DOHH2 (cell line): Measurements from ENCODE around the gene FAR2.

ENCODE experiments used
- H3F3A ChIP-seq: fragments of 200-600 bp; sonication (generic), shearing (Covaris generic); 2 replicates; pipeline ENCODE4 v1.6.0; 2016; ENCODE audit warnings: antibody characterized with exemption, mild to moderate bottlenecking; ENCODE audit not compliant: control insufficient read depth, insufficient read depth
- H3K27ac ChIP-seq: fragments of 200-600 bp; sonication (generic); 2 replicates; pipeline ENCODE4 v1.5.1; 2014; ENCODE audit warnings: low read depth, mild to moderate bottlenecking, low read length, moderate library complexity
- H3K27me3 ChIP-seq: fragments of 200-600 bp; sonication (generic); 2 replicates; pipeline ENCODE4 v1.6.1; 2014; ENCODE audit warnings: mild to moderate bottlenecking, low read length, mixed read lengths; ENCODE audit not compliant: control insufficient read depth
- H3K36me3 ChIP-seq: fragments of 200-600 bp; sonication (generic); 2 replicates; pipeline ENCODE4 v1.6.1; 2014; ENCODE audit warnings: mild to moderate bottlenecking, low read length, moderate library complexity, mixed read lengths; ENCODE audit not compliant: control insufficient read depth
- H3K4me1 ChIP-seq: fragments of 200-600 bp; sonication (generic); 2 replicates; pipeline ENCODE4 v1.6.1; 2014; ENCODE audit warnings: mild to moderate bottlenecking, low read length, mixed read lengths; ENCODE audit not compliant: control insufficient read depth
- H3K4me2 ChIP-seq: fragments of 200-600 bp; sonication (generic); 2 replicates; pipeline ENCODE4 v1.6.0; 2014; ENCODE audit warnings: mild to moderate bottlenecking, low read length, moderate library complexity
- H3K4me3 ChIP-seq: fragments of 200-600 bp; sonication (generic); 2 replicates; pipeline ENCODE4 v1.5.1; 2014; ENCODE audit warnings: mild to moderate bottlenecking, low read length, mixed read lengths
- H3K79me2 ChIP-seq: fragments of 200-600 bp; sonication (generic); 2 replicates; pipeline ENCODE4 v1.6.1; 2014; ENCODE audit warnings: mild to moderate bottlenecking, low read length, mixed read lengths; ENCODE audit not compliant: control insufficient read depth
- H3K9me2 ChIP-seq: fragments of 200-600 bp; sonication (generic); replicated peaks from 2 replicates; pipeline ENCODE4 v1.6.1; 2014; ENCODE audit warnings: mild to moderate bottlenecking, low read length, mixed read lengths; ENCODE audit not compliant: control insufficient read depth
- H3K9me3 ChIP-seq: fragments of 200-600 bp; sonication (generic); 2 replicates; pipeline ENCODE4 v1.6.1; 2014; ENCODE audit warnings: antibody characterized with exemption, low read length, mixed read lengths; ENCODE audit not compliant: control insufficient read depth, insufficient read depth
- H4K20me1 ChIP-seq: fragments of 200-600 bp; sonication (generic); 2 replicates; pipeline ENCODE4 v1.6.0; 2014; ENCODE audit warnings: low read depth, mild to moderate bottlenecking, antibody characterized with exemption, low read length, moderate library complexity; ENCODE audit not compliant: control insufficient read depth, insufficient read depth
- CTCF ChIP-seq: fragments of 200-600 bp; sonication (generic); IDR thresholded peaks from one replicate; pipeline ENCODE4 v1.5.1; 2014; ENCODE audit warnings: antibody characterized with exemption, mild to moderate bottlenecking, low read depth, low read length; ENCODE audit not compliant: poor library complexity, severe bottlenecking
- EZH2phosphoT487 ChIP-seq: fragments of 200-600 bp; sonication (generic); IDR thresholded peaks from 2 replicates; pipeline ENCODE4 v1.6.1; 2017; ENCODE audit warnings: borderline replicate concordance, mild to moderate bottlenecking, antibody characterized with exemption, low read length, moderate library complexity, mixed read lengths

FAR2 gene

GRCh38 chr12:29317556-29318363 is 168.7 kb downstream of the FAR2 start:
- Histone ChIP-seq H3F3A (no peaks in the 10 kb centered on the region), H3K9me3 (no peaks in the 10 kb centered on the region), H3K36me3 (no peaks in the 10 kb centered on the region), H3K79me2 (no peaks in the 10 kb centered on the region), H3K4me2 (peak overlapping the region; percentile 22), H3K27me3 (no peaks in the 10 kb centered on the region), H3K9me2 (no peaks in the 10 kb centered on the region), H3K4me1 (peaks cover 12% of the 10 kb centered on the region), H3K27ac (no peak overlapping the region), H3K4me3 (peak overlapping the region; percentile 6; the same call in 1 of the 2 replicates), H4K20me1 (no peaks in the 10 kb centered on the region)
- TF ChIP-seq EZH2phosphoT487 (no peak), CTCF (peak; percentile 92)

- H3K9me3 ChIP-seq = no peaks in the 10 kb centered on the region
- no peaks in the 10 kb centered on the region for H3K79me2 ChIP-seq
- H3K27ac ChIP-seq = no peak overlapping the region
- no peak overlapping the region for H3K4me2 ChIP-seq
- H3F3A ChIP-seq = no peaks in the 10 kb centered on the region
- no peaks in the 10 kb centered on the region for H3K27me3 ChIP-seq
- H3K4me3 ChIP-seq = no peak overlapping the region
- H3K4me1 ChIP-seq = peaks cover 12% of the 10 kb centered on the region
- no peaks in the 10 kb centered on the region for H4K20me1 ChIP-seq
- no peak for TF ChIP-seq EZH2phosphoT487
- no peak for TF ChIP-seq CTCF
- no peaks in the 10 kb centered on the region for H3K36me3 ChIP-seq
- H3K9me2 ChIP-seq = no peaks in the 10 kb centered on the region
Observed at GRCh38 chr12:29320295-29321085, 171.4 kb downstream of the FAR2 start.

GRCh38 chr12:29322157-29322556 is 173.1 kb downstream of the FAR2 start:
- H3K27me3 ChIP-seq = no peaks in the 10 kb centered on the region
- no peaks in the 10 kb centered on the region for H4K20me1 ChIP-seq
- no peaks in the 10 kb centered on the region for H3K9me2 ChIP-seq
- TF ChIP-seq CTCF (no peak), EZH2phosphoT487 (no peak)
- H3K9me3 ChIP-seq = no peaks in the 10 kb centered on the region
- no peak overlapping the region for H3K4me2 ChIP-seq
- H3K36me3 ChIP-seq = no peaks in the 10 kb centered on the region
- H3K79me2 ChIP-seq = no peaks in the 10 kb centered on the region
- peaks cover 12% of the 10 kb centered on the region for H3K4me1 ChIP-seq
- no peak overlapping the region for H3K4me3 ChIP-seq
- H3K27ac ChIP-seq = no peak overlapping the region
- no peaks in the 10 kb centered on the region for H3F3A ChIP-seq
